ENCODE results near the gene TUSC1.
A peak's percentile ranks its signal among the peaks of the same experiment; 100 is the strongest.
"Not testable (repeated sequence)": the region's sequence is repeated elsewhere in the genome, so short reads cannot be mapped to it uniquely, and the experiment has no call there.

Gene TUSC1

GRCh38 chr9:25678846-25679360, 659 bp upstream of the TUSC1 start:
- peak overlapping the region; percentile 71 for H3K4me3 ChIP-seq (ENCODE audit: low read length)
- TF ChIP-seq CTCF (IDR thresholded peaks at IDR 0.05; ENCODE audit: insufficient read depth, low read depth, low read length, missing control alignments): no peak
- peak; percentile 61 for DNase-seq (ENCODE audit: low read depth)

GRCh38 chr9:25677301-25678146, 720 bp downstream of the TUSC1 start:
- DNase-seq (ENCODE audit: low read depth): peak; percentile 74
- peak overlapping the region; percentile 71 for H3K4me3 ChIP-seq (ENCODE audit: low read length)

GRCh38 chr9:25675858-25676257, 2.4 kb downstream of the TUSC1 start:
- DNase-seq (ENCODE audit: low read depth); H3K4me3 ChIP-seq (ENCODE audit: low read length): not testable (repeated sequence)

More at GRCh38 chr9:25677301-25678146, 720 bp downstream of the TUSC1 start:
- no peak for TF ChIP-seq CTCF (IDR thresholded peaks at IDR 0.05; ENCODE audit: insufficient read depth, low read depth, low read length, missing control alignments)

- H3K4me3 ChIP-seq (ENCODE audit: low read length): no peak overlapping the region
- no peak for TF ChIP-seq CTCF (IDR thresholded peaks at IDR 0.05; ENCODE audit: insufficient read depth, low read depth, low read length, missing control alignments)
- DNase-seq (ENCODE audit: low read depth): peak; percentile 29
Measured at GRCh38 chr9:25658571-25658970, 19.7 kb downstream of the TUSC1 start.

GRCh38 chr9:25654417-25654816, 23.8 kb downstream of the TUSC1 start:
- DNase-seq (ENCODE audit: low read depth): no peak
- no peak overlapping the region for H3K4me3 ChIP-seq (ENCODE audit: low read length)
- no peak for TF ChIP-seq CTCF (IDR thresholded peaks at IDR 0.05; ENCODE audit: insufficient read depth, low read depth, low read length, missing control alignments)

GRCh38 chr9:25648116-25648515, 30.1 kb downstream of the TUSC1 start:
- H3K4me3 ChIP-seq (ENCODE audit: low read length): no peak overlapping the region
- no peak for DNase-seq (ENCODE audit: low read depth)
- no peak for TF ChIP-seq CTCF (IDR thresholded peaks at IDR 0.05; ENCODE audit: insufficient read depth, low read depth, low read length, missing control alignments)

- no peak for DNase-seq (ENCODE audit: low read depth)
- no peak for TF ChIP-seq CTCF (IDR thresholded peaks at IDR 0.05; ENCODE audit: insufficient read depth, low read depth, low read length, missing control alignments)
- H3K4me3 ChIP-seq (ENCODE audit: low read length): no peak overlapping the region
Measured at GRCh38 chr9:25636026-25636425, 42.2 kb downstream of the TUSC1 start.
